GM18519 (cell line): ENCODE results near the gene PIH1D1.

ENCODE experiments used
- ATAC-seq: cut with Tn5 transposase; IDR thresholded peaks from one replicate; pipeline ENCODE4 v1.9.1; 2021; ENCODE audit warnings: mild to moderate bottlenecking, moderate library complexity; ENCODE audit not compliant: unreplicated experiment, low FRiP score

Gene PIH1D1

DNA sequence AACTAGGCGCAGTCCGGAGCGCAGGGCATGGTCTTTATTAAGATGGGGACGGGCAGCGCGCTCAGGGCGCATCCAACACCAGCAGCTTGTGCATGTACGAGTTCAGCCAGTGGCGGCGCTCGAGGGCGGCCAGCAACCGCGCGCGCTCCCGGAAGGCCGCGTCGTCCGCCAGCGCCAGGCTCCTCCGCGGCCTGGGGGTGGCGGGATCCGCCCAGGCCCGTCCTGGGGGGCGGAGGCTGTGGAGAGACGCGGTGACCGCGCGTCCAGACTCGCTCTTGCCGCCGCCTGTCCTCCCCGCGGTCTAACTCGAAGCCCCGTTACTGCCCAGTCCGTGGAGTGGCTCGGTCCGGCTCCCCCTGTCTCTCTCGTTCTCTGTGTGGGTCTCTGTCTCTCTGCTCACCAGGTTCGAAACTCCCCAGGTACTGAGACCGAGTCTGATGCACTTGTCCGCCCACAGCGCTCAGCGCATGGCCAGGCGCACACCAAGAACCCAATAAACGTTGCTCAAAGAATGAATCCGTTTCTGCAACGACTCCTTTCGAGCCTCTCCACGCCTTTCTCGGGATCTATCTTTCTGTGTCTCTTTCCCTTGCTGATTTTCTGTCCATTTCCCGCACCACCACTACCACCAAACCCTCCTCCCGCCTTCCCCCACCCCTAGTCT lies 29.1 kb downstream of the PIH1D1 start:
- no peak for ATAC-seq

DNA sequence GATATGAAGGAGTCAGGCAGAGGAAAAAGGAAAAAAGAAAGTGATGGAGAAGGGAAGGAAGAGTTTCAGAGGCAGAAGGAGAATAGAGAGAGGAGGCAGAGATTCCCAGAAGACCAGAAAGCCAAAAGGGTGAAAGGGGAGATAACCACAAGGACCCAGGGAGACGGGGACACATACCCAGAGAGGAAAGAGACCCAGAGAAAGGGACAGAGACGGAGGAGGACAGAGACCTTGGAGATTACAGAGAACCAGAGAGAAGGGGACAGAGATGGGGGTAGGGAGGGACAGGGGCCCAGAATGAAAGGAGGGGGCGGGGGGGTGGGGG lies 29.8 kb downstream of the PIH1D1 start:
- no peak for ATAC-seq

DNA sequence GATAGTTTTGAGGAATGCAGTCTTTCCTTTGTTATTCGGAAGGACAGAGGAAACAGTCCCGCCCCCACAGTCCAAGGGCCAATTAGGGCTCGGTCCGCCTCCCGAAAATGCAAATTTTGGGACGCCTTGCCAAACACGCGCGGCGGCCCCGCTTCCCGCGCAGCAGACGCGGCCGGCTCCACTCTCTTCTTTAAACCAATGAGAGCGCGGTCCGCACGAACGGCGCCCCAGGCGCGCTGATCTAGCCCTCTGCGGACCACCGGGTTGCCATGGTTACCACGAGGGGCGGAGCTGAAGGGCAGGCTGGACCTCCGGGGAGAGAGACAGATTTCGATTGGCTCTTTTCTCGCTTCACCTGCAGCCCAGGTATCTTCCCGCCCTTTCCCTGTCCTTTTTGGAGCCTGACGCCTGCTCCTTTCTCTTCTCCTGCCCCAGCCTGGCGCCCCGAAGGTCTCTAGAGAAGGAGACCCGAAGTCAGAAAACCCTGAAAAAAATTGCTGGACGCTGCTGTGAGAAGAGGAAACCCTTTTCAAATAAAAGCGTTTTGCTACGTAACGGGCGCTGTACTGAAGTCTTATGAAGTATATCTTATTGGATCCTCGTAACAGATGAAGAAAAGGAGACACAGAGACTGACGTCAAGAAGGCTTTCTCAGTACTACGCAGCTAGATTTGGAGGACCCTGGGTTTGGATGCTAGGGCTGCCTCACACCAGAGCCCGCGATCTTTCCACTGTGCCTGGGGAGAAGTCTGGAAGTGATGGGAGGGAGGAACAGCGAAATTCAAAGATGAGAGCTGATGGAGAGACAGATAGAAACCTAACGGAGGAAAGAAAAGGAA lies 30.4 kb downstream of the PIH1D1 start:
- no peak for ATAC-seq

GRCh38 chr19:49420227-49420626 lies 31.4 kb downstream of the PIH1D1 start:
- no peak for ATAC-seq

- no peak for ATAC-seq
Observed at GRCh38 chr19:49419173-49419572, 32.4 kb downstream of the PIH1D1 start.

DNA sequence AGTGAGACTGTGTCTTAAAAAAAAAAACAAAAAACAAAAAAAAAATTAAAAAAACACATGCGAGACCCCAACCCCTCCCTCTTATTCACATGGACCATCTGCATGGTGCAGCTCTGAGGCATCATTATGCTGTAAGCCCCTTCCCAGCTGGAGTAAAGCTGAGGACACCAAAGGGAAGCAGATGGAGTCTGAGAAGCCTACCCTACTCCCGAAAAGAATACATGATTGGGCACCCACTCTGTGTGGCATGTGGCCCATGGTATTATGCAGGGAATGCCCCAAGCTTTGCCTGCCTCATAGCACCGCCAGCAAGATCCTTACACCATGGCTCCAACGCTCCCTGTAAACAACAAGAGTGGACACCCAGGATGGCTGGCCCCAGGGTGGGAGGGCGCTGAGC lies 33.1 kb downstream of the PIH1D1 start:
- ATAC-seq = no peak

DNA sequence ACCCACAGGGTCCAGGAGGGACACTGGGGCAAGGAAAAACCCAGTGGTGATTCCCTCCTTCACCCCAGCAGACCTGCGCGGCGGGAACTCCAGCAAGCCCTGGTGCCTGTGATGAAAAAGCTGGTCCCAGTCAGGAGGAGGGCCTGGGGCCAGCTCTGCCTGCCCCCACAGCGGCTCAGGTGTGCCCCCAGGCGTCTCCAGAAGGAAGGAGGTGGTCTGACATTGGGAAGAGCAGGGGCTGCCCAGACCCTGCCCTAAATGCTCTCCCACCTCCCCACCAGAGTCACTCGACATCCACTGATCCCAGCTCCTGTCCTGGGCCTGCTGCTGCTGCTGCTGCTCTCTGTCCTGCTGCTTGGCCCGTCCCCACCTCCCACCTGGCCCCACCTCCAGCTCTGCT lies 34.5 kb downstream of the PIH1D1 start:
- ATAC-seq = no peak

- no peak for ATAC-seq
Observed at GRCh38 chr19:49415810-49416200, 35.8 kb downstream of the PIH1D1 start.

- no peak for ATAC-seq
Observed at GRCh38 chr19:49415102-49415809, 36.4 kb downstream of the PIH1D1 start.

DNA sequence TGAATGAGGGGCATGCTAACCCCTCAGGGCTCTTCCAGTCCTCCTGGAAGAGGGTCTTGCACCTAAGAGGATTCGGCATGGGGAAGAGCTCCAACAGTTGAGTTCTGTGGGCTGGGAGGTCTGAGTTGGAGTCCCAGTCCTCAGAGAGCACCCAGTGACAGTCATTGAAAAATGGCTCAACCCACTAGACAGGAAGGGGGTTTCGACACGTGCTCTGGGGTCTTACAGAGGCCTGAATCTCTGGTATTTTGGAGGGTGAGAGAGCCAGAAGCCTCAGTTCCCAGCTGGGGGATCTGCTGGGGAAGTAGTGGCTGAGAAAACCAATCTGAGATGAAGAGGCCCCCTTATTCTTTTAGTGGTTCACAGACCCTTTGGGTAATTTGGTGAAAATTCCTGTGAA lies 37.4 kb downstream of the PIH1D1 start:
- ATAC-seq = no peak

GRCh38 chr19:49413348-49413747 lies 38.3 kb downstream of the PIH1D1 start:
- no peak for ATAC-seq

DNA sequence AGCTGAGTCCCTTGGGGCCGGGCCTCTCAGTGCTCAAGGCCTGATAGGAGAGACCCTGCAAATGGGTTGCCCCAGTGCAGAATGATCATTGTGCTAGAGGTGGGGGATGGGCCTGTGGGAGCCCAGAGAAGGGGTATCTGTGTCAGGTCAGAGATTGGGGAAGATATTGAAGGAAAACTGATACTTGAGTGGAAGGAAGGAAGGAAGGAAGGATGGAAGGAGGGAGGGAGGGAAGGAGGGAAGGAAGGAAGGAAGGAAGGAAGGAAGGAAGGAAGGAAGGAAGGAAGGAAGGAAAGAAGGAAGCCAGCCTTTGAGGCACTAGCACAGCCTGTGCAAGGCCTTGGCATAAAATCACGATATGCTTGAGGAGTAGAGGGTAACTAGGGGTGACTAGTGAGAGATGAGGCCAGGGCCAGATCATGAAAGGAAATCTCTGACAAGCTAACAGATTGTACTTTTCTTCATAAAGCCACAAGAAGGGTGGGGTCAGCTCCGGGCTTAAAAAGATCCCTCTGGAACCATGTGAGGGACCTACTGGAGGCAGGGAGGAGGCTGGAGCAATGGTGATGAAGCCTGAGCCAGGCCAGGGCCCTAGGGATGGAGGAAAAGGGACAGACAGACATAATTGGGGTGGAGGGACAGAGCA lies 39.8 kb downstream of the PIH1D1 start:
- ATAC-seq = no peak

- no peak for ATAC-seq
Observed at GRCh38 chr19:49409441-49410029, 42.1 kb downstream of the PIH1D1 start.

GRCh38 chr19:49408816-49409440 lies 42.7 kb downstream of the PIH1D1 start:
- no peak for ATAC-seq

GRCh38 chr19:49407482-49408015 lies 44.1 kb downstream of the PIH1D1 start:
- no peak for ATAC-seq

DNA sequence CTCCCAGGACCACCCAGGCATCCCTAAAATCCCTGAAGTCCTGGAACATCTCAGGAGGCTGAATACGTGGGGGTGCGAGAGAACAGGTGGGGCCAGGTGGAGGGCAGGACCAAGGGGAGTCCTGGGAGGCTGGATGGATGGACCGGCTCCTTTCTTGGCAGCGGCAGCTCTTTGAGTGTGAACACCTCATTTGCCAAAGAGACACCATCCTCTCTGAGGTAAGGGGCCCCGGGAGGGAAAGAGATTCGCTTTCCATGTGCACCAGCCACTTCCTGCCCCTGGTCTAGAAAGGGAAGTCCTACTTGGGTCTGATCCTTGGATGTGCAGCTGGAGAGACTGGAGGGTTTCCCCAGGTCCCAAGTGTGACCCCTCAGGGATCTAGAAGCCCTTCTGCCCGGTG lies 44.5 kb downstream of the PIH1D1 start:
- no peak for ATAC-seq

GRCh38 chr19:49403404-49404187 lies 48.0 kb downstream of the PIH1D1 start:
- no peak for ATAC-seq

DNA sequence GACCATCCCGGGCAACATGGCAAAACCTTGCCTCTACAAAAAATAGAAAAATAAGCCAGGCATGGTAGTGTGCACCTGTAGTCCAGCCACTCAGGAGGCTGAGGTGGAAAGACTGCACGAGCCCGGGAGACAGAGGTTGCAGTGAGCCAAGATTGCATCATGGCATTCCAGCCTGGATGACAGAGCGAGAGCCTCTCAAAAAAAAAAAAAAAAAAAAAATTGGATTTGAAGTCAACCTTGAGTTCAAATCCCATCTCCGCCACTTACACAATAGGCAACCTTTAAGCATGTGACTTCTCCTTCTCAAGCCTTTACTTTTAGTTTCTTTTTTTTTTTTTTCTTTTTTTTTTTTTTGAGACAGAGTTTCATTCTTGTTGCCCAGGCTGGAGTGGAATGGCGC lies 51.6 kb downstream of the PIH1D1 start:
- ATAC-seq = no peak

DNA sequence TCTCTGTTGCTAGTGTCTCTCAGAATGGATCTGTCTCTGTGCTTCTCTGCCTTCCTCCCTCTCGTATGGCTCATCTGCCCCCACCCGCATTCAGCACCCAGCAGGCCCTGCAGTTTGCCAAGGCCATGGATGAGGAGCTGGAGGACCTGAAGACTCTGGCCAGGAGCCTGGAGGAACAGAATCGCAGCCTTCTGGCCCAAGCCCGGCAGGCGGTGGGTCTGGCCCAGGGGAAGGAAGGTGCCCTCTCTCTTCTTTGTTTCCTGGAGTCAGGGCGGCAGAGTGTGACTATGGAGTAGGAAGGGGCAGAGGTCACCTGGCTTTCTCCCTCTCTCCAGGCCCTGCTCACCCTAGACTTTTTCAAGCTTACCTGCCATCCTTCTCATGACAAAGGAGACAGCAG lies 52.7 kb downstream of the PIH1D1 start:
- ATAC-seq = no peak
